ENCODE results near the gene TAOK2. TPM values are rescaled to one million over a fixed set of nuclear protein-coding genes. Genes with fewer than 3 reads are reported as not detected.

The TAOK2 gene
- total RNA-seq, 2 donors from 2014 or later = 43.8 to 97.4 TPM

- Histone ChIP-seq H3K36me3 (peaks cover 14 to 38% of the 10 kb centered on the region in 2 donors), H3K9me3 (no peaks in the 10 kb centered on the region), H3K4me1 (replicated peaks) (peaks cover 13% of the 10 kb centered on the region), H3K27ac (no peak overlapping the region), H3K27me3 (replicated peaks; ENCODE audit: insufficient read depth) (no peaks in the 10 kb centered on the region), H3K4me3 (no peak overlapping the region)
- intact Hi-C loops (cut with DNase I) = no loop called here
- DNase-seq (ENCODE audit: low spot score) = no peak
- TF ChIP-seq CTCF (IDR thresholded peaks at IDR 0.05) = no peak
- TF ChIP-seq POLR2AphosphoS5 (IDR thresholded peaks at IDR 0.05) = no peak
- TF ChIP-seq POLR2A (IDR thresholded peaks at IDR 0.05) = no peak
- 95% methylated on average over 9 of the region's 9 CpGs for WGBS
These were observed 5.0 kb downstream of the TAOK2 start for GRCh38 chr16:29978564-29979270.

- no peak for DNase-seq (ENCODE audit: low spot score)
- Histone ChIP-seq H3K27ac (no peak overlapping the region), H3K4me3 (no peak overlapping the region), H3K36me3 (peaks cover 46 to 68% of the 10 kb centered on the region in 2 donors), H3K4me1 (replicated peaks) (no peaks in the 10 kb centered on the region), H3K9me3 (no peaks in the 10 kb centered on the region), H3K27me3 (replicated peaks; ENCODE audit: insufficient read depth) (no peaks in the 10 kb centered on the region)
- TF ChIP-seq POLR2AphosphoS5 (IDR thresholded peaks at IDR 0.05) (no peak), POLR2A (IDR thresholded peaks at IDR 0.05) (no peak), CTCF (IDR thresholded peaks at IDR 0.05) (no peak)
- 86% methylated on average over 24 of the region's 24 CpGs for WGBS
- intact Hi-C loops (cut with DNase I) = no loop called here
These were observed 9.1 kb downstream of the TAOK2 start for GRCh38 chr16:29982560-29983419.

GRCh38 chr16:29983420-29984136 is 9.9 kb downstream of the TAOK2 start:
- peaks cover 43 to 67% of the 10 kb centered on the region in 2 donors for H3K36me3 ChIP-seq
- DNase-seq (ENCODE audit: low spot score) = no peak
- H3K9me3 ChIP-seq = no peaks in the 10 kb centered on the region
- no peaks in the 10 kb centered on the region for H3K4me1 ChIP-seq (replicated peaks)
- H3K27ac ChIP-seq = no peak overlapping the region
- WGBS = 82% methylated on average over 12 of the region's 12 CpGs
- no peak overlapping the region for H3K4me3 ChIP-seq
- intact Hi-C loops (cut with DNase I) = no loop called here
- TF ChIP-seq POLR2AphosphoS5 (IDR thresholded peaks at IDR 0.05) (no peak), CTCF (IDR thresholded peaks at IDR 0.05) (no peak), POLR2A (IDR thresholded peaks at IDR 0.05) (no peak)
- no peaks in the 10 kb centered on the region for H3K27me3 ChIP-seq (replicated peaks; ENCODE audit: insufficient read depth)

- 78% methylated on average over 6 of the region's 6 CpGs for WGBS
- Histone ChIP-seq H3K9me3 (no peaks in the 10 kb centered on the region), H3K27ac (no peak overlapping the region), H3K36me3 (peaks cover 43 to 60% of the 10 kb centered on the region in 2 donors), H3K4me1 (replicated peaks) (no peaks in the 10 kb centered on the region), H3K27me3 (replicated peaks; ENCODE audit: insufficient read depth) (no peaks in the 10 kb centered on the region), H3K4me3 (no peak overlapping the region)
- intact Hi-C loops (cut with DNase I) = no loop called here
- no peak for TF ChIP-seq CTCF (IDR thresholded peaks at IDR 0.05)
- TF ChIP-seq POLR2AphosphoS5 (IDR thresholded peaks at IDR 0.05) = no peak
- TF ChIP-seq POLR2A (IDR thresholded peaks at IDR 0.05) = no peak
- no peak for DNase-seq (ENCODE audit: low spot score)
These were observed 10.6 kb downstream of the TAOK2 start for GRCh38 chr16:29984137-29984763.
